BE2C (cell line): ENCODE data around the gene TTF1.
A peak's percentile ranks its signal among the peaks of the same experiment; 100 is the strongest.

Experiments used
- DNase-seq: peaks from one replicate; pipeline ENCODE4 v3.0.0-alpha.2; 2020
- H3K27me3 ChIP-seq: fragments of 250-450 bp; sonication (Bioruptor Pico); 2 replicates; pipeline ENCODE4 v1.5.1; 2020; ENCODE audit warnings: mild to moderate bottlenecking
- H3K36me3 ChIP-seq: fragments of 250-450 bp; sonication (Bioruptor Pico); 2 replicates; pipeline ENCODE4 v1.5.1; 2020; ENCODE audit warnings: mild to moderate bottlenecking
- H3K4me1 ChIP-seq: fragments of 250-450 bp; sonication (Bioruptor Pico); 2 replicates; pipeline ENCODE4 v1.5.1; 2020
- H3K4me3 ChIP-seq: 2 replicates; pipeline ENCODE4 v1.5.1; 2011; ENCODE audit warnings: low read depth, low read length
- H3K9me3 ChIP-seq: fragments of 250-450 bp; sonication (Bioruptor Pico); 2 replicates; pipeline ENCODE4 v1.5.1; 2020
- CTCF ChIP-seq: IDR thresholded peaks from 2 replicates; pipeline ENCODE4 v1.5.1; 2012; ENCODE audit warnings: mild to moderate bottlenecking, low read depth, low read length

Gene TTF1

GRCh38 chr9:132443951-132444607 lies 37.4 kb upstream of the TTF1 start:
- Histone ChIP-seq H3K36me3 (no peaks in the 10 kb centered on the region), H3K9me3 (no peaks in the 10 kb centered on the region), H3K4me1 (no peaks in the 10 kb centered on the region), H3K27me3 (no peaks in the 10 kb centered on the region), H3K4me3 (no peak overlapping the region)
- no peak for TF ChIP-seq CTCF
- peak; percentile 28 for DNase-seq

GRCh38 chr9:132441404-132441803 lies 34.8 kb upstream of the TTF1 start:
- no peaks in the 10 kb centered on the region for H3K9me3 ChIP-seq
- H3K4me1 ChIP-seq = no peaks in the 10 kb centered on the region
- no peak for DNase-seq
- no peaks in the 10 kb centered on the region for H3K27me3 ChIP-seq
- no peak for TF ChIP-seq CTCF
- no peaks in the 10 kb centered on the region for H3K36me3 ChIP-seq
- no peak overlapping the region for H3K4me3 ChIP-seq

- no peaks in the 10 kb centered on the region for H3K9me3 ChIP-seq
- no peaks in the 10 kb centered on the region for H3K36me3 ChIP-seq
- no peaks in the 10 kb centered on the region for H3K4me1 ChIP-seq
- no peak for TF ChIP-seq CTCF
- no peak overlapping the region for H3K4me3 ChIP-seq
- H3K27me3 ChIP-seq = no peaks in the 10 kb centered on the region
- DNase-seq = no peak
Measured at GRCh38 chr9:132440735-132441134, 34.1 kb upstream of the TTF1 start.

GRCh38 chr9:132439153-132439552 lies 32.5 kb upstream of the TTF1 start:
- H3K27me3 ChIP-seq = no peaks in the 10 kb centered on the region
- no peaks in the 10 kb centered on the region for H3K4me1 ChIP-seq
- H3K36me3 ChIP-seq = no peaks in the 10 kb centered on the region
- H3K9me3 ChIP-seq = no peaks in the 10 kb centered on the region
- no peak overlapping the region for H3K4me3 ChIP-seq
- DNase-seq = no peak
- no peak for TF ChIP-seq CTCF

GRCh38 chr9:132434881-132435280 lies 28.2 kb upstream of the TTF1 start:
- TF ChIP-seq CTCF = no peak
- Histone ChIP-seq H3K36me3 (no peaks in the 10 kb centered on the region), H3K4me3 (no peak overlapping the region), H3K27me3 (no peaks in the 10 kb centered on the region), H3K4me1 (no peaks in the 10 kb centered on the region; the same call in 1 of the 2 replicates), H3K9me3 (no peaks in the 10 kb centered on the region)
- no peak for DNase-seq

GRCh38 chr9:132430998-132431397 lies 24.4 kb upstream of the TTF1 start:
- DNase-seq = no peak
- H3K27me3 ChIP-seq = no peaks in the 10 kb centered on the region

More at GRCh38 chr9:132430998-132431397, 24.4 kb upstream of the TTF1 start:
- Histone ChIP-seq H3K4me1 (no peaks in the 10 kb centered on the region; the same call in 1 of the 2 replicates), H3K4me3 (no peak overlapping the region), H3K36me3 (no peaks in the 10 kb centered on the region), H3K9me3 (no peaks in the 10 kb centered on the region)
- TF ChIP-seq CTCF = no peak
